Activated CD4-positive, alpha-beta memory T cell treated with anti-CD3 and anti-CD28 coated beads for 36 hours (primary cell): ENCODE measurements around the gene PIAS1. TPM values are rescaled to one million over a fixed set of nuclear protein-coding genes. Genes with fewer than 3 reads are reported as not detected.

Source experiments
- CTCF ChIA-PET: fragments of 350-600 bp; sonication (Branson Sonifier 250); formaldehyde crosslinking; loops from one replicate; lab custom pipeline; 2021; ENCODE audit warnings: antibody characterized with exemption, inconsistent platforms; lab: Charles Lee
- POLR2A ChIA-PET: fragments of 350-600 bp; sonication (Branson Sonifier 250); formaldehyde crosslinking; loops from one replicate; lab custom pipeline; 2021; ENCODE audit warnings: antibody characterized with exemption; lab: Charles Lee
- DNase-seq: peaks from one replicate; pipeline ENCODE4 v3.0.0-alpha.2; 2020
- H3K27ac Mint-ChIP-seq: one replicate; pipeline ENCODE4 v1.8.0; 2021; ENCODE audit warnings: mixed read lengths
- H3K27me3 Mint-ChIP-seq: one replicate; pipeline ENCODE4 v1.8.0; 2021; ENCODE audit warnings: mixed read lengths
- H3K36me3 Mint-ChIP-seq: one replicate; pipeline ENCODE4 v1.8.0; 2021; ENCODE audit warnings: mixed read lengths
- H3K4me1 Mint-ChIP-seq: one replicate; pipeline ENCODE4 v1.8.0; 2021; ENCODE audit warnings: low read depth, mixed read lengths
- H3K4me3 Mint-ChIP-seq: one replicate; pipeline ENCODE4 v1.8.0; 2021; ENCODE audit warnings: mild to moderate bottlenecking, mixed read lengths
- H3K9me3 Mint-ChIP-seq: one replicate; pipeline ENCODE4 v1.8.0; 2021; ENCODE audit warnings: mixed read lengths
- intact Hi-C: fragments of 100-400 bp; cut with micrococcal nuclease; formaldehyde crosslinking; loops from one replicate; pipeline ENCODE4 v1.15.1; 2023
- total RNA-seq, 2 experiments: library from RNA; stranded (reverse); gene quantifications; one replicate each; pipeline ENCODE4 v1.2.3, GENCODE V29; 2021

Gene PIAS1
- total RNA-seq, 2 experiments from 2014 or later: 29.4 to 30.9 TPM

- Mint-ChIP-seq H3K4me1 (no peaks in the 10 kb centered on the region), H3K27me3 (no peaks in the 10 kb centered on the region), H3K36me3 (no peaks in the 10 kb centered on the region), H3K9me3 (no peaks in the 10 kb centered on the region), H3K4me3 (no peak overlapping the region), H3K27ac (no peak overlapping the region)
- CTCF ChIA-PET: no interaction called here
- DNase-seq: no peak
- POLR2A ChIA-PET: no interaction called here
- intact Hi-C loops: no loop called here
Observed at GRCh38 chr15:68023307-68024101, 30.6 kb upstream of the PIAS1 start.

GRCh38 chr15:68025835-68026424 is 28.2 kb upstream of the PIAS1 start:
- H3K9me3 Mint-ChIP-seq: no peaks in the 10 kb centered on the region
- H3K4me3 Mint-ChIP-seq: no peak overlapping the region
- POLR2A ChIA-PET: no interaction called here
- no peak for DNase-seq
- H3K27ac Mint-ChIP-seq: no peak overlapping the region
- intact Hi-C loops: no loop called here
- no peaks in the 10 kb centered on the region for H3K4me1 Mint-ChIP-seq
- H3K27me3 Mint-ChIP-seq: no peaks in the 10 kb centered on the region
- CTCF ChIA-PET: no interaction called here
- H3K36me3 Mint-ChIP-seq: no peaks in the 10 kb centered on the region

GRCh38 chr15:68027388-68027787 is 26.7 kb upstream of the PIAS1 start:
- ChIA-PET POLR2A (no interaction called here), CTCF (no interaction called here)
- no peaks in the 10 kb centered on the region for H3K4me1 Mint-ChIP-seq
- intact Hi-C loops: no loop called here
- H3K27ac Mint-ChIP-seq: no peak overlapping the region
- no peaks in the 10 kb centered on the region for H3K36me3 Mint-ChIP-seq
- no peak for DNase-seq
- H3K27me3 Mint-ChIP-seq: peaks cover 6% of the 10 kb centered on the region
- H3K4me3 Mint-ChIP-seq: no peak overlapping the region
- no peaks in the 10 kb centered on the region for H3K9me3 Mint-ChIP-seq

GRCh38 chr15:68028137-68028887 is 25.8 kb upstream of the PIAS1 start:
- Mint-ChIP-seq H3K4me3 (no peak overlapping the region), H3K27me3 (peaks cover 7% of the 10 kb centered on the region)
- CTCF ChIA-PET: no interaction called here

GRCh38 chr15:68028888-68029207 is 25.3 kb upstream of the PIAS1 start:
- H3K4me1 Mint-ChIP-seq: no peaks in the 10 kb centered on the region
- H3K27ac Mint-ChIP-seq: no peak overlapping the region
- CTCF ChIA-PET: no interaction called here
- peaks cover 12% of the 10 kb centered on the region for H3K27me3 Mint-ChIP-seq
- no peaks in the 10 kb centered on the region for H3K36me3 Mint-ChIP-seq
- no peak for DNase-seq
- H3K9me3 Mint-ChIP-seq: no peaks in the 10 kb centered on the region
- POLR2A ChIA-PET: no interaction called here
- H3K4me3 Mint-ChIP-seq: no peak overlapping the region
- intact Hi-C loops: no loop called here

More at GRCh38 chr15:68028137-68028887, 25.8 kb upstream of the PIAS1 start:
- no peaks in the 10 kb centered on the region for H3K36me3 Mint-ChIP-seq
- no peak overlapping the region for H3K27ac Mint-ChIP-seq
- no peaks in the 10 kb centered on the region for H3K9me3 Mint-ChIP-seq
- intact Hi-C loops: no loop called here
- POLR2A ChIA-PET: no interaction called here
- no peak for DNase-seq
- H3K4me1 Mint-ChIP-seq: no peaks in the 10 kb centered on the region

- Mint-ChIP-seq H3K27me3 (peaks cover 21% of the 10 kb centered on the region), H3K27ac (no peak overlapping the region), H3K4me3 (no peak overlapping the region), H3K4me1 (no peaks in the 10 kb centered on the region), H3K9me3 (no peaks in the 10 kb centered on the region), H3K36me3 (no peaks in the 10 kb centered on the region)
- no peak for DNase-seq
- ChIA-PET CTCF (interaction anchor here (0.8 kb wide), 1 partner anchor 8 kb away, joined by 4 read pairs; no protein-coding TSS in a partner anchor), POLR2A (no interaction called here)
- intact Hi-C loops: no loop called here
Observed at GRCh38 chr15:68029959-68030358, 24.2 kb upstream of the PIAS1 start.

- H3K27me3 Mint-ChIP-seq: peaks cover 25% of the 10 kb centered on the region
- no peak overlapping the region for H3K4me3 Mint-ChIP-seq
- no peaks in the 10 kb centered on the region for H3K9me3 Mint-ChIP-seq
- POLR2A ChIA-PET: no interaction called here
- DNase-seq: no peak
- CTCF ChIA-PET: no interaction called here
- no peak overlapping the region for H3K27ac Mint-ChIP-seq
- no peaks in the 10 kb centered on the region for H3K36me3 Mint-ChIP-seq
- intact Hi-C loops: no loop called here
- H3K4me1 Mint-ChIP-seq: no peaks in the 10 kb centered on the region
Observed at GRCh38 chr15:68031404-68031803, 22.7 kb upstream of the PIAS1 start.

- H3K36me3 Mint-ChIP-seq: no peaks in the 10 kb centered on the region
Observed at GRCh38 chr15:68032672-68033071, 21.4 kb upstream of the PIAS1 start.

GRCh38 chr15:68034081-68034480 is 20.0 kb upstream of the PIAS1 start:
- POLR2A ChIA-PET: interaction anchor here (0.5 kb wide), 1 partner anchor 237 kb away, joined by 3 read pairs; no protein-coding TSS in a partner anchor
- Mint-ChIP-seq H3K36me3 (no peaks in the 10 kb centered on the region), H3K4me1 (no peaks in the 10 kb centered on the region), H3K27me3 (peaks cover 43% of the 10 kb centered on the region), H3K4me3 (no peak overlapping the region), H3K9me3 (no peaks in the 10 kb centered on the region), H3K27ac (no peak overlapping the region)
- intact Hi-C loops: no loop called here
- CTCF ChIA-PET: no interaction called here
- no peak for DNase-seq

More at GRCh38 chr15:68032672-68033071, 21.4 kb upstream of the PIAS1 start:
- H3K4me3 Mint-ChIP-seq: no peak overlapping the region
- ChIA-PET POLR2A (no interaction called here), CTCF (no interaction called here)
- H3K9me3 Mint-ChIP-seq: no peaks in the 10 kb centered on the region
- peaks cover 37% of the 10 kb centered on the region for H3K27me3 Mint-ChIP-seq
- intact Hi-C loops: no loop called here
- no peaks in the 10 kb centered on the region for H3K4me1 Mint-ChIP-seq
- no peak overlapping the region for H3K27ac Mint-ChIP-seq
- no peak for DNase-seq

GRCh38 chr15:68034719-68035293 is 19.3 kb upstream of the PIAS1 start:
- peaks cover 43% of the 10 kb centered on the region for H3K27me3 Mint-ChIP-seq
- no peak overlapping the region for H3K4me3 Mint-ChIP-seq
- POLR2A ChIA-PET: no interaction called here
- no peaks in the 10 kb centered on the region for H3K36me3 Mint-ChIP-seq
- no peak overlapping the region for H3K27ac Mint-ChIP-seq
- H3K4me1 Mint-ChIP-seq: no peaks in the 10 kb centered on the region
- no peaks in the 10 kb centered on the region for H3K9me3 Mint-ChIP-seq
- intact Hi-C loops: no loop called here
- CTCF ChIA-PET: no interaction called here
- DNase-seq: no peak

GRCh38 chr15:68038246-68038645 is 15.9 kb upstream of the PIAS1 start:
- intact Hi-C loops: no loop called here
- DNase-seq: no peak
- CTCF ChIA-PET: no interaction called here
- Mint-ChIP-seq H3K9me3 (no peaks in the 10 kb centered on the region), H3K27ac (no peak overlapping the region), H3K4me3 (no peak overlapping the region), H3K36me3 (no peaks in the 10 kb centered on the region), H3K27me3 (peaks cover 38% of the 10 kb centered on the region), H3K4me1 (no peaks in the 10 kb centered on the region)
- POLR2A ChIA-PET: no interaction called here

- POLR2A ChIA-PET: no interaction called here
- DNase-seq: no peak
- CTCF ChIA-PET: no interaction called here
- Mint-ChIP-seq H3K4me3 (no peak overlapping the region), H3K27ac (no peak overlapping the region), H3K4me1 (no peaks in the 10 kb centered on the region), H3K36me3 (no peaks in the 10 kb centered on the region), H3K27me3 (peaks cover 24% of the 10 kb centered on the region), H3K9me3 (no peaks in the 10 kb centered on the region)
- intact Hi-C loops: no loop called here
Observed at GRCh38 chr15:68040144-68040543, 14.0 kb upstream of the PIAS1 start.
